NCI-H146 (cell line): ENCODE measurements around the gene ADAD1.

ENCODE experiments used
- DNase-seq: peaks from one replicate; lab custom pipeline; 2025; lab: John Stamatoyannopoulos, UW

ADAD1 gene

DNA sequence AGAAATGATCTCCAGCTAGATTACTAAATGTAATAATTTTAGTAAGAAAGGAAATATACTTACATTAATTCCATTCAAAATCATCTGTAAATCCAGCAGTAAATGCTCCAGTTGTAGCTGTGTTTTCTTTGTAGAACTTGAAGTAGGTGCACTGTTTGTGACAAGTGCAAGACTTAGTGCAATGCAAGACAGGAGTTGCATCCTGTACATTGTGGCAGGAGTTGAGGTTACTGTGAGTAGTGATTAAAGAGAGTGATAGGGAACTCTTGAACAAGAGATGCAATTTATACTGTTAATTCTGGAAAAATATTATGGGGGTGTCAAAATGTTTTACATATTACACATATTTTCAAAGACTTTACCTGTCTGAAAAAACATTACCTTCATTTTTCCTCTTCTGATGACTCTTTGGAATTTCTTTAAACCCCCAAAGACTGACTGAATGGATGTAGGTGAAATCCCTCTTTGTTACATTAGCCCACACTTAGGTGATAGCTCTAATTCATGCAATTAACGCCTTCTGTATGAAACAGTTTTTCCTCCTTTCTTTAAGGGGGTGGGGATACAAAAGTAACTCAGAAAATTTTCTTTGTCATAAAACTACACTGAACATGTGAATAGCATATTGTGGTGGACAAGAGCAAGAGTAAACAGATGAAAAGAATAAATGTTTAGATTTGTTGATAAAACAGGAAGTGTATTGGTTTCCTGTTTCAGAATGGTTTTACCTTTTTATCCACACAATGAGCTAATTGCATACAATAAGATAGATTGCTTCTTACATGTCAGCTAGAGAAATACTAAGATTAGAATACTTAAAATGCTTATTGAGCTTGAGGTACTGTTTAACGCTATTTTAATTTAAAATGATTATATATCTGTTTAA is 77.7 kb downstream of the ADAD1 start, which contains the start of gene IL2:
IL2 (minus strand) TSS at position 495 of the 886 bp plus-strand sequence; CDS start at position 210, 285 bp downstream.
- DNase-seq, result no peak

DNA sequence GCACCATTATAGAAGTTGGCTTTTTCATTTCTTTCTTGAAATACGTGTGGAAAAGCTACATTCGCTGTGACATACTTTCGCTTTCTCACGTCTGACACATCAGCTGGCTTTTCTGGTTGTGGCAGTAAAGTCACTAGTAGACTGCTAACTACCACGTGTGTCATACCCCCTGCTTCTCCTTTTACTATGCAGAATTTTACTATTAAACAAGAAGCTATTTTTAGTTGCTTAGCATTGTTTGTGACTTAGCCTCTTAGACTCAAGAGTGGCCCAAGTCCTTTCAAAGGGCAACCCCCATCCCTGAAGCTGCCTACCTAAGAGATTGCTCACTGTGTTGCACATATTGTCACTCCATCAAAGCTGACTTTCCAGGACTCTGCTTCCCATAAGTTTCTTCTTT is 79.8 kb downstream of the ADAD1 start:
- no peak for DNase-seq

DNA sequence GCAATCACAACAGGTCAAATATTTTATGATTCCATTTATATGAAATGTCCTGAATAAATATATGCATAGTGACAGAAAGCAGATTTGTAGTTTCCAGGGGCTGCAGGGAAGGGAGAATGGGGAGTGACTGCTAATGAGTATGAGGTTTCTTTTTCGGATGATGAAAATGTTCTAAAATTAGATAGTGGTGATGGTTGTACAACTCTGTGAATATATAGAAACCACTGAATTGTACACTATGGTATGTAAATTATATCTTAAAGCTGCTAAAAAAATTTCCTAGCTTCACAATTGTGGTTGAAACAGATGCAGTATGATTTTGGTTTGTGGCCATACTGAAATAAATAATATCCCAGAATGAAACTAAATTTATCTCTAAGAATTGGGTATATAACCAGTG is 90.6 kb downstream of the ADAD1 start:
- DNase-seq, result no peak

DNA sequence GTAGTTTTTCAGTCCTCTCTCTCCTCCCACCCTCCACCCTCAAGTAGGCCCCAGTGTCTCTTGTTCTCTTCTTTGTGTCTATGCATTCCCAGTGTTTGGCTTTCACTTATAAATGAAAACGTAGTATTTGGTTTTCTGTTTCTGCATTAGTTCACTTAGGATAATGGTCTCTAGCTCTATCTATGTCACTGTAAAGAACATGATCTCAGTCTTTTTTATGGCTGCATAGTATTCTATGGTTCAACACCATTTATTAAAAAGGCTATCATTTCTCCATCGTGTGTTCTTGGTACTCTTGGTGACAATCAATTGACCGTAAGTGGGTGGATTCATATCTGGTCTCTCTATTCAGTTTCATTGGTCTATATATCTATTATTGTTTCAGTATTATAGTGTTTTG is 96.4 kb downstream of the ADAD1 start:
- no peak for DNase-seq

DNA sequence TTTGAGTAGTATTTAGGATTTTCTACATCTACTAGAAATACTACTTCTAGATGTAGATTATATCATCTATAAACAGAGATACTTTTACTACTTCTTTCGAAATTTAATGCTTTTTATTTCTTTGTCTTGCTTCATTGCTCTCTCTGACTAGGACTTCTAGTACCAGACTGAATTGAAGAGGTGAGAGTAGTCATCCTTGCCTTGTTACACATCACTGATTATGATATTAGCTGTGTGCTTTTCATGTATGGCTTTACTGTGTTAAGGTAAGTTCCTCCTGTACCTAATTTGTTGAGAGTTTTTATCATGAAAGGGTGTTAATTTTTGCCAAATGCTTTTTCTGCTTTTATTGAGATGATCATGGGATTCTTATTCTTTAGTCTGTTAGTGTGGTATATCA is 97.3 kb downstream of the ADAD1 start:
- DNase-seq, result no peak

DNA sequence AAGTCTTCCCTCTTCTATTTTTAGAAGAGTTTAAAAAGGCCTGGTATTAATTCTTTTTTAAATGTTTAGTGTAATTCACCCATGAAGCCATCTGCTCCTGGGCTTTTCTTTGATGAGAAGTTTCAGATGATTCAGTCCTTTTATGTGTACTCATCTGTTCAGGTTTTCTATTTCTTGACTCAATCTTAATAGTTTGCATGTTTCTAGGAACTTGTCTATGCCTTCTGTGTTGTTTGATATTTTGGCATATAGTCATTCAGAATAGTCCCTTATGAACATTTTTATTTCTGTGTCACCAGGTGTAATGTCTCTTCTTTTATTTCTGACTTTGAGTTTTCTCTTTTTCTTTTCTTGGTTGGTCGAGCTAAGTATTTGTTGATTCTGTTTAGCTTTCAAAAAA is 97.9 kb downstream of the ADAD1 start:
- no peak for DNase-seq
